ENCODE data around the gene MTCL3.

DNA sequence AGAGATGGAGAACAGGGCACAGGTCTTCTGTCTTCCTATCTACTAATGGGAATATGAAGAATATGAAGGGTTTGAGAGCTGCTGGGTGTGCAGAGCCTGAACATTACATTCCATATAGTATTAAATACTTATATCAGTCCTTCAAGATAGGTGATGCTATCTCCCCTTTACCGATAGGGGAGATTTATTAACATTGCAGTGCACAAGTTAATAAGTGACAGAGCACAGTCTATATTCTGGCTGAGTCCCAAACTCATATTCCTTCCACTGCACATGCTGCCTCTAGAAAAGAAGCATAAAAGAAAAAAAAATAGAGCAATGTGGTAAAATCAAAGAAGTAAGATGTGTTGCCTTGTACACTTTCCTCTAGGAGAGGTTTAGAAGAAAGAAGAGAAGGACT lies 41.5 kb downstream of the MTCL3 start:
- TF ChIP-seq ZNF274 (IDR thresholded peaks at IDR 0.05; ENCODE audit: low read depth, low read length): no peak
- TF ChIP-seq YY1 (IDR thresholded peaks at IDR 0.05; ENCODE audit: insufficient read depth, insufficient read length): no peak

All from NT2/D1 (cell line).